Neuronal stem cell (in vitro differentiated cells): ENCODE measurements around the gene ALOX12B.
"Not testable (repeated sequence)": the region's sequence is repeated elsewhere in the genome, so short reads cannot be mapped to it uniquely, and the experiment has no call there.

Source experiments
- DNase-seq: peaks from one replicate; pipeline ENCODE4 v3.0.0-alpha.2; 2013; ENCODE audit warnings: low spot score
- H2AFZ ChIP-seq: one replicate; pipeline ENCODE4 v1.6.1; 2013; ENCODE audit warnings: mild to moderate bottlenecking, low read length, inconsistent platforms
- H2AK5ac ChIP-seq: 2 replicates; pipeline ENCODE4 v1.6.1; 2013; ENCODE audit warnings: low read depth, mild to moderate bottlenecking, inconsistent platforms, low read length, moderate library complexity, mixed read lengths
- H2BK120ac ChIP-seq: 2 replicates; pipeline ENCODE4 v1.6.1; 2013; ENCODE audit warnings: low read depth, mild to moderate bottlenecking, inconsistent platforms, low read length, moderate library complexity, mixed read lengths
- H2BK12ac ChIP-seq: one replicate; pipeline ENCODE4 v1.6.1; 2013; ENCODE audit warnings: low read length, inconsistent platforms
- H2BK15ac ChIP-seq: 2 replicates; pipeline ENCODE4 v1.6.1; 2013; ENCODE audit warnings: mild to moderate bottlenecking, low read length, inconsistent platforms, mixed read lengths
- H2BK5ac ChIP-seq: one replicate; pipeline ENCODE4 v1.6.1; 2013; ENCODE audit warnings: inconsistent platforms, mild to moderate bottlenecking, low read length, moderate library complexity
- H3K14ac ChIP-seq: one replicate; pipeline ENCODE4 v1.6.1; 2013; ENCODE audit warnings: low read length, inconsistent platforms
- H3K18ac ChIP-seq: 2 replicates; pipeline ENCODE4 v1.6.1; 2013; ENCODE audit warnings: low read length, inconsistent platforms
- H3K23ac ChIP-seq: 2 replicates; pipeline ENCODE4 v1.6.1; 2013; ENCODE audit warnings: low read depth, mild to moderate bottlenecking, mixed read lengths, low read length, inconsistent platforms; ENCODE audit not compliant: poor library complexity
- H3K27ac ChIP-seq: replicated peaks from 3 replicates; pipeline ENCODE4 v1.5.1; 2013; ENCODE audit warnings: low read length, inconsistent platforms
- H3K27me3 ChIP-seq, 3 experiments: 2 replicates each; pipeline ENCODE4 v1.6.1; 2013; ENCODE audit warnings: low read length in 3 of 3, mild to moderate bottlenecking in 2 of 3, inconsistent platforms in 1 of 3, low read depth in 1 of 3, mixed read lengths in 1 of 3, moderate library complexity in 1 of 3; ENCODE audit not compliant: control insufficient read depth in 3 of 3, insufficient read depth in 3 of 3
- H3K36me3 ChIP-seq, 2 donors: replicated peaks in 1 of 2; 2 replicates each; pipeline ENCODE4 v1.6.1; 2013; ENCODE audit warnings: low read length in 2 of 2; ENCODE audit not compliant: control insufficient read depth in 2 of 2, insufficient read depth in 2 of 2
- H3K4ac ChIP-seq: 2 replicates; pipeline ENCODE4 v1.6.1; 2013; ENCODE audit warnings: inconsistent platforms, mild to moderate bottlenecking, low read length, moderate library complexity
- H3K4me1 ChIP-seq, 2 donors: 1 replicate in 1 of 2; 2 replicates in 1 of 2; pipeline ENCODE4 v1.6.1; 2013; ENCODE audit warnings: low read length in 2 of 2, low read depth in 1 of 2; ENCODE audit not compliant: control insufficient read depth in 2 of 2, insufficient read depth in 1 of 2
- H3K4me2 ChIP-seq: one replicate; pipeline ENCODE4 v1.6.1; 2013; ENCODE audit warnings: mild to moderate bottlenecking, low read length, inconsistent platforms; ENCODE audit not compliant: insufficient read depth, poor library complexity, severe bottlenecking
- H3K4me3 ChIP-seq, 2 donors: 2 replicates each; pipeline ENCODE4 v1.5.1; 2013; ENCODE audit warnings: low read length in 2 of 2, mild to moderate bottlenecking in 2 of 2, inconsistent platforms in 1 of 2, moderate library complexity in 1 of 2
- H3K79me1 ChIP-seq: one replicate; pipeline ENCODE4 v1.6.1; 2013; ENCODE audit warnings: low read depth, mild to moderate bottlenecking, inconsistent platforms, low read length, moderate library complexity
- H3K9ac ChIP-seq: one replicate; pipeline ENCODE4 v1.6.1; 2013; ENCODE audit warnings: mild to moderate bottlenecking, low read depth, low read length, inconsistent platforms; ENCODE audit not compliant: poor library complexity
- H3K9me3 ChIP-seq, 2 donors: replicated peaks in 1 of 2; 2 replicates each; pipeline versions ENCODE3 to v1.6.1; 2013; ENCODE audit warnings: low read length in 2 of 2, mild to moderate bottlenecking in 2 of 2, inconsistent platforms in 1 of 2, low read depth in 1 of 2, mixed read lengths in 1 of 2, moderate library complexity in 1 of 2; ENCODE audit not compliant: control insufficient read depth in 2 of 2, insufficient read depth in 1 of 2
- H4K8ac ChIP-seq: one replicate; pipeline ENCODE4 v1.6.1; 2013; ENCODE audit warnings: low read depth, mild to moderate bottlenecking, inconsistent platforms, low read length, moderate library complexity
- H4K91ac ChIP-seq: one replicate; pipeline ENCODE4 v1.6.1; 2013; ENCODE audit warnings: low read length, low read depth, mild to moderate bottlenecking, inconsistent platforms; ENCODE audit not compliant: poor library complexity
- WGBS, 2 donors: extraction: QIAGEN DNeasy Blood & Tissue Kit; methylation state at CpG; one replicate each; pipeline ENCODE4 v1.1.7; 2013; ENCODE audit warnings: missing lambda C conversion rate in 2 of 2, mixed read lengths in 1 of 2; ENCODE audit not compliant: insufficient read length in 2 of 2, insufficient replicate concordance in 1 of 2; ENCODE audit errors: extremely low coverage in 2 of 2; 5-methylcytosine and 5-hydroxymethylcytosine counted together

ALOX12B gene

DNA sequence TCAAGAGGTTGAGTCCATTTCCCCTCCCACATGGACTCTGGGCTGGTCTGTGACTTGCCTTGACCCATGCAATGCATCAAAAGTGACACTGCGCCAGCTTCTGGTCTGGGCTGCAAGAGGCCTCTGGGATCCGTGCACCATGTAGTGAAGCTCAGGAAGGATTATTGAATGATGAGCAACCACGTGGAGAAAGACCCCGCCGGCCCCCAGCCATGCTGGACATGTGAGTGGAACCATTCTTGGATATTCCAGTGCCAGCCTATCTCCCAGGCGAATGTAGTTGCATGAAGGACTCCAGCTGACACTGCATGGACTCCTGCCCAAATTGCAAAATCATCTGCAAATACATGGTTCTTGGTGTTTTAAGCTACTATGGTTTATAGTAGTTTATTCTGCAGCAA, 56.3 kb downstream of the ALOX12B start:
- H2BK12ac ChIP-seq: no peak overlapping the region
- no peaks in the 10 kb centered on the region for H3K79me1 ChIP-seq
- no peak overlapping the region for H4K8ac ChIP-seq
- peak overlapping the region in 1 of 2 donors; percentile 41 for H3K4me3 ChIP-seq
- no peak overlapping the region for H3K4me2 ChIP-seq
- H2BK120ac ChIP-seq: no peak overlapping the region
- no peak for DNase-seq
- H3K9ac ChIP-seq: no peak overlapping the region
- H3K4ac ChIP-seq: no peak overlapping the region
- H2BK15ac ChIP-seq: no peak overlapping the region
- H3K9me3 ChIP-seq: no peaks in the 10 kb centered on the region
- H3K27ac ChIP-seq: no peak overlapping the region
- no peak overlapping the region for H2BK5ac ChIP-seq
- no CpG with 5 or more reads among the region's 6 CpGs for WGBS, 2 donors
- no peak overlapping the region for H2AFZ ChIP-seq
- no peak overlapping the region for H2AK5ac ChIP-seq
- H3K36me3 ChIP-seq: no peaks in the 10 kb centered on the region
- H3K27me3 ChIP-seq: peaks cover 0 to 11% (median 0%) of the 10 kb centered on the region in 3 experiments
- no peak overlapping the region for H3K14ac ChIP-seq
- H4K91ac ChIP-seq: no peak overlapping the region
- H3K23ac ChIP-seq: no peak overlapping the region
- H3K4me1 ChIP-seq: no peaks in the 10 kb centered on the region
- no peak overlapping the region for H3K18ac ChIP-seq

DNA sequence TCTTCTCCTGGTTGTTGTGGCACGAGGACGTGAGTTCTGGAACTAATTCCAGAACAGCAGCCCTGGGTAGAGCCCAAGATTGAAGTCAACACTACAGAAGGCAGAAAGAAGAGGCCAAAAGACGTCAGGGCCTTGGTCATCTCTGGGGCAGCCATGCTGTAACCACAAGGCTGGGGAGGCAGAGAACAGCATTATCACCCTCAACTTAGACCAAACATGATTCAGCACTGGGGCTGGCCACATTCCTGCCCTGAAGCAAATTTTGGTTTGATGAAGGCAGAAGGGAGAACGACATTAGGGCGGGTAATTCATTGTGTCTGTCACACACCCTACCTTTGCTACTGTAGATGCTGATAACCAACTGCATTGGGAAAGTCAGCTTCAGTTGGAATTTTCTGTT, 58.4 kb downstream of the ALOX12B start:
- H2AFZ ChIP-seq: no peak overlapping the region
- no peak overlapping the region for H3K4ac ChIP-seq
- no peaks in the 10 kb centered on the region for H3K36me3 ChIP-seq
- no peaks in the 10 kb centered on the region for H3K79me1 ChIP-seq
- no peaks in the 10 kb centered on the region for H3K4me1 ChIP-seq
- H3K14ac ChIP-seq: no peak overlapping the region
- H2AK5ac ChIP-seq: no peak overlapping the region
- H2BK120ac ChIP-seq: no peak overlapping the region
- no peak overlapping the region for H3K23ac ChIP-seq
- DNase-seq: no peak
- peaks cover 0 to 24% (median 0%) of the 10 kb centered on the region in 3 experiments for H3K27me3 ChIP-seq
- no peak overlapping the region for H3K27ac ChIP-seq
- H4K8ac ChIP-seq: no peak overlapping the region
- no peak overlapping the region for H4K91ac ChIP-seq
- H2BK15ac ChIP-seq: no peak overlapping the region
- H2BK5ac ChIP-seq: no peak overlapping the region
- H3K4me3 ChIP-seq: no peak overlapping the region
- H3K9ac ChIP-seq: no peak overlapping the region
- no peak overlapping the region for H2BK12ac ChIP-seq
- H3K18ac ChIP-seq: no peak overlapping the region
- H3K4me2 ChIP-seq: no peak overlapping the region
- no CpG with 5 or more reads among the region's 5 CpGs for WGBS, 2 donors
- no peaks in the 10 kb centered on the region for H3K9me3 ChIP-seq

DNA sequence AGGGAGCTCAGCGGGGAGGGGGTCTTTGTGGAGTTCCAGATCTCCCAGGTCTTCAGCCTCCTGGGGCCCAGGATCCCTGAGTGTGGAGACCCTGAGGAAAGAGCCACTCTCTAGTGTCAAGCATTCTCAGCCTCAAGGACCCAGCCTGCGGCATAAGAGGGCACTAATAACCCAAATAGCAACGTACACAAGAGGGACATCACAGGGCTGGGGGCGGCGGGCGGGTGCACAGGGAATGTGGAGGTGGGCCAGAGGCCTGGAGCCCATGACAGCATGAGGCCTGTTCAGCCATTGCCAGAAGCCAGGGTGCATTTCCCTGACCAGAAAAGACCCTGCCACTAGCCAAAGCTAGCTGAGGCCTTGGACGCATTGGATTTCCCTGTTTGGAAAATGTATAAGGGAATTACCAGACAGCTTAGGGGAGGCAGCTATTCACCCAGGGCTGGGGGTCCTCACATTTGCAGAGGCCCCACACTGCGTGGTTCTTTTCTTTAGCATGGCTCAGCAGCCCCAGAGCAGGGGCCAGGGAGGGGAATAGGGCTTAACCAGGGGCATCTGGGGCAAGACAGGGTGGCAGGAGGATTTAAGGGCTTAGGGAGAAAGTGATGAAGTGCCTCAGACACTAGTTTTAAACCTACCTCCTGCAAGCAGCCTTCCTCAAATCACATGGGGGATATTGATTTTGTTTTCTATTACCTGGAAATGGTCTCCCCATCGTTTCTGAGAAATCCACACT, 62.2 kb downstream of the ALOX12B start:
- peaks cover 0 to 30% (median 0%) of the 10 kb centered on the region in 3 experiments for H3K27me3 ChIP-seq
- H3K4me1 ChIP-seq: peaks cover 0 to 8% of the 10 kb centered on the region in 2 donors
- H4K91ac ChIP-seq: peak overlapping the region; percentile 74
- peak overlapping the region; percentile 47 for H2AK5ac ChIP-seq
- no peak overlapping the region for H2BK12ac ChIP-seq
- no peaks in the 10 kb centered on the region for H3K79me1 ChIP-seq
- no peak overlapping the region for H3K4me3 ChIP-seq
- no peak overlapping the region for H4K8ac ChIP-seq
- no peak overlapping the region for H2AFZ ChIP-seq
- no peak overlapping the region for H3K9ac ChIP-seq
- no peak overlapping the region for H3K23ac ChIP-seq
- no peak overlapping the region for H3K4ac ChIP-seq
- H3K4me2 ChIP-seq: no peak overlapping the region
- H3K36me3 ChIP-seq: no peaks in the 10 kb centered on the region
- no peak for DNase-seq
- H3K9me3 ChIP-seq: no peaks in the 10 kb centered on the region
- no CpG with 5 or more reads among the region's 9 CpGs for WGBS, 2 donors
- H3K14ac ChIP-seq: no peak overlapping the region
- no peak overlapping the region for H3K27ac ChIP-seq
- no peak overlapping the region for H2BK15ac ChIP-seq
- no peak overlapping the region for H2BK120ac ChIP-seq
- no peak overlapping the region for H2BK5ac ChIP-seq
- no peak overlapping the region for H3K18ac ChIP-seq

DNA sequence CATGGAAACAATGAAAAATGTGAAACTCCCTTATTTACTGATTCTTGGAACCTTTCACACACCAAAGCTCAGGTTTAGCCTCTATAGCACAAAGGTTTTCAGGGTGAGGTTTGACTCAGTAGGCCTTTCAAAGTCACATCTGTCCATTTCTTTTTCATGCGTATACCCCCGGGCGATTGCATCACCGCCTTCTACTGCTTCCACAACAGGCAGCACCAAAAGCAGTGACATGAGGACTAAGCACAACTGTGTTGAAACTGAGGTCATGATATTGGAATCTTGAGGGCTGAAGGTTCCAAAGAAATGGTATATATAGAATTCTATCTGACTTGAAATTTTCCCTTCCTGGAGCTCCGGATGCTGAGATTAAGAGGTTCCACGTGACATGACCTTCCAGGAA, 63.4 kb downstream of the ALOX12B start:
- WGBS, 2 donors: no CpG with 5 or more reads among the region's 6 CpGs
- not testable (repeated sequence) for H2BK120ac ChIP-seq, H3K36me3 ChIP-seq, H4K8ac ChIP-seq, H3K4me3 ChIP-seq, H2BK5ac ChIP-seq, H3K23ac ChIP-seq, H3K18ac ChIP-seq, H2BK15ac ChIP-seq, H3K27ac ChIP-seq, H3K4ac ChIP-seq, H3K4me1 ChIP-seq, H3K9me3 ChIP-seq, H3K9ac ChIP-seq, H2AFZ ChIP-seq, H3K4me2 ChIP-seq, H3K14ac ChIP-seq, H2AK5ac ChIP-seq, DNase-seq, H3K79me1 ChIP-seq, H2BK12ac ChIP-seq, H4K91ac ChIP-seq
- peaks cover 0 to 38% (median 0%) of the 10 kb centered on the region in 3 experiments for H3K27me3 ChIP-seq
